Retinal pigment epithelial cell (primary cell): ENCODE data around the gene SH3BGR.
A peak's percentile ranks its signal among the peaks of the same experiment; 100 is the strongest.
"Not testable (repeated sequence)": the region's sequence is repeated elsewhere in the genome, so short reads cannot be mapped to it uniquely, and the experiment has no call there.

ENCODE experiments used
- DNase-seq: peaks from one replicate; pipeline ENCODE4 v3.0.0-alpha.2; 2010; ENCODE audit warnings: low read depth
- H3K4me3 ChIP-seq: 2 replicates; pipeline ENCODE4 v1.5.1; 2011; ENCODE audit warnings: mild to moderate bottlenecking, low read length, control low read depth, moderate library complexity
- TF ChIP-seq, protein P1 (sequence below): conservative IDR thresholded peaks from 2 replicates; pipeline ENCODE4 v1.5.1; 2011; ENCODE audit warnings: low read depth, low read length, control low read depth, inconsistent platforms

The SH3BGR gene

DNA sequence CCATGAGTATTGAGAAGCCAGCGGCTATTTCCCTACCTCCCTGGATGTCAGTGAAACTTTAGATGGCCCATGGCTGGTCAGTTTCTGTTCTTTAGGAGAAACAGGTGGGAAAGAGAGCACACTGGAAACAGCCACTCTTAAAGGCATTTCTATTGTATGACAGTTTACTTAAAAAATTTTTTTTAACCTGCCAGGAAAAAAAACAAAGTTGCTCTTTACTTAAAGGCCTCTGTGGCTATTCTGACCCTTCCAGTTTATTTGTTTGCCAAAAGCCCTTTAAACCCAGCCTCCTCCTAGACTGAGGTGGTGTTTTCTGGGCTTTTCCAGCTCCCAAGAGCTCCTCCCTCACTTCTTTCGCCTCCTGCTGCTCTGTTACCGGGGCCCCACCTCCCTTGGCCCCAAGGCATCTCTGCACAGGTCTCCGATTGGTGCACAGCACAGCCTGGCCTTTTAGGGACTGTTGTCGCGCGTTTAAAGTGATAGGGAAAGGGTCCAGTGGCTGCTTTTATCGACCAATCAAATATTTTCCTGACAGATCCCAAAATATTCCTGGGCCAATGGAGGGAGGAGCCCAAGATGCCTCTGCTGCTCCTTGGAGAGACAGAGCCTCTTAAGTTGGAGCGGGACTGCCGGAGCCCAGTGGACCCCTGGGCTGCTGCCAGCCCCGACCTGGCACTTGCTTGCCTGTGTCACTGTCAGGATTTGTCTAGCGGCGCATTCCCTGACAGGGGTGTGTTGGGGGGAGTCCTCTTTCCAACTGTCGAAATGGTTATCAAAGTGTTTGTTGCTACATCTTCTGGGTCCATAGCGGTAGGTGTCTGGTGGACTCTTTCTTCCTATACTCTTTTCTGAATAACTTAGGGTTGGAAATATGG lies at the start of gene SH3BGR:
Gene SH3BGR (plus strand): TSS at position 639 of the 875 bp plus-strand sequence. CDS start 127 bp downstream, at position 766.
- H3K4me3 ChIP-seq, result peak within 1 kb of the TSS; percentile 19
- DNase-seq, result no peak

DNA sequence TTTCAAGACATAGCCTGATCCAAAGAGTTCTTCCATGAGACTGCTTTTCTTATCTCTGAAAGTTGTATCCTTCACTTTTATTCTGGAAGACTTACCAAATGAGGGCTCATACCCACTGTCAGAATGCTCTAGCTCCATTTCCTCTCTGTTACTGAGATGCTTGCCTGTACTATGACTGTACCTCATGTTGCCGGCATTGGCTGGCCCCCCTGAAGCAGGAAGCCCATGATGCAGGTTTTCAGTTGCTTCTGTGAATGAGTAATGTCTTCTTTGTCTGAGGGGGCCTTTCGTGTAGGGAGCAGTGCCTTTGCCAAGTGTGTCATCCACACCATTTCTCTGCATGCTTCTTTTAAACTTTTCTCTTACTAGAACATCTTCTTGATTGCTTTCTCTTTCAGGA lies 45.7 kb upstream of the SH3BGR start:
- H3K4me3 ChIP-seq, result no peak overlapping the region
- DNase-seq, result no peak
- TF ChIP-seq, protein P1, sequence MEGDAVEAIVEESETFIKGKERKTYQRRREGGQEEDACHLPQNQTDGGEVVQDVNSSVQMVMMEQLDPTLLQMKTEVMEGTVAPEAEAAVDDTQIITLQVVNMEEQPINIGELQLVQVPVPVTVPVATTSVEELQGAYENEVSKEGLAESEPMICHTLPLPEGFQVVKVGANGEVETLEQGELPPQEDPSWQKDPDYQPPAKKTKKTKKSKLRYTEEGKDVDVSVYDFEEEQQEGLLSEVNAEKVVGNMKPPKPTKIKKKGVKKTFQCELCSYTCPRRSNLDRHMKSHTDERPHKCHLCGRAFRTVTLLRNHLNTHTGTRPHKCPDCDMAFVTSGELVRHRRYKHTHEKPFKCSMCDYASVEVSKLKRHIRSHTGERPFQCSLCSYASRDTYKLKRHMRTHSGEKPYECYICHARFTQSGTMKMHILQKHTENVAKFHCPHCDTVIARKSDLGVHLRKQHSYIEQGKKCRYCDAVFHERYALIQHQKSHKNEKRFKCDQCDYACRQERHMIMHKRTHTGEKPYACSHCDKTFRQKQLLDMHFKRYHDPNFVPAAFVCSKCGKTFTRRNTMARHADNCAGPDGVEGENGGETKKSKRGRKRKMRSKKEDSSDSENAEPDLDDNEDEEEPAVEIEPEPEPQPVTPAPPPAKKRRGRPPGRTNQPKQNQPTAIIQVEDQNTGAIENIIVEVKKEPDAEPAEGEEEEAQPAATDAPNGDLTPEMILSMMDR, result no peak

More for the DNA sequence above, at the start of gene SH3BGR:
- TF ChIP-seq, protein P1, result no peak

DNA sequence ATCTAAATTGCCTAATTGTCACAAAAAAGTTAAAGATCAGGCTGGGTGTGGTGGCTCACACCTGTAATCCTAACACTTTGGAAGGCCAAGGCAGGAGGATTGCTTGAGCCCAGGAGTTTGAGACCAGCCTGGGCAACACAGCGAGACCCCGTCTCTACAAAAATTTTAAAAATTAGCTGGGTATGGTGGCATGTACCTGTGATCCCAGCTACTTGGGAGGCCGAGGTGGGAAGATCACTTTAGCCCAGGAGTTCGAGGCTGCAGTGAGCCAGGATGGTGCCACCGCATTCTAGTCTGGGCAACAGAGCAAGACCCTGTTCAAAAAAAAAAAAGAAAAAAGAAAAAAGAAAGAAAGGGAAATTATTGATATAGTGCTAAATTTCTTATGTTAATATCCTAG lies 32.6 kb upstream of the SH3BGR start:
- DNase-seq, H3K4me3 ChIP-seq: not testable (repeated sequence)

DNA sequence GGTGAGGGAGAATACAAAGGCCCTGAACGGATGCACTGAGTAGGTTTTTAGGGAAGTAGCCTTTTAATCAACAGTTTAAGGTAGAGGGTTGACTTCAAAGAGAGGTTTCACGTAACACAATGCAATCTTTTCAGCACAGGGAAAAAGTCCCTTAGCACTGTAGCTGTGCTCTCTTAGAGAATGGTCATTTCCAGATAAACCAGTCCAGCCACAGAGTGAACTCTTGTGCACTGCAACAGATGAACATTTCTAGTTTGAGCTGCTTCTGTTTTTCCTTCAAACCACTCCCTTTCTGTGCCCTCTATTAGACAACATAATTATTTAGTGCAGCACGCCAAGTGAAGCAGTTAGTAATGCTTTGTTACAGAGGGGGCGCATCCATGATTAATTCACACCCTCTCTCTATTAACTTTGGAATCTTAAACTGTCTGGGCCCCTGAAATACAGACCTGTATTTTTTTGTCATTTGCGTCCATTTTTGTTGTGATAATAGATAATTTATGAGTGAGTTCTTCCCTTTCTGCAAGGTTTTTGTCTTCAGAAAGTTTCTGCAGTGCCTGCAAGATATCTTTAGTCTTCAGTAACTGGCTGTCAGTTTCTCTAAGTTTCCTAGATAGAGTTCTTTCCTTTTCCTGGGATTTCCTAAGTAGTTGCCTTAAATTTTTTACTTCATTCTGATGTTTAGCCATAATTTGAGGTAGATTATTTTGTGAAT lies 29.1 kb upstream of the SH3BGR start:
- no peak overlapping the region for H3K4me3 ChIP-seq
- DNase-seq, result no peak
- TF ChIP-seq, protein P1, result no peak

DNA sequence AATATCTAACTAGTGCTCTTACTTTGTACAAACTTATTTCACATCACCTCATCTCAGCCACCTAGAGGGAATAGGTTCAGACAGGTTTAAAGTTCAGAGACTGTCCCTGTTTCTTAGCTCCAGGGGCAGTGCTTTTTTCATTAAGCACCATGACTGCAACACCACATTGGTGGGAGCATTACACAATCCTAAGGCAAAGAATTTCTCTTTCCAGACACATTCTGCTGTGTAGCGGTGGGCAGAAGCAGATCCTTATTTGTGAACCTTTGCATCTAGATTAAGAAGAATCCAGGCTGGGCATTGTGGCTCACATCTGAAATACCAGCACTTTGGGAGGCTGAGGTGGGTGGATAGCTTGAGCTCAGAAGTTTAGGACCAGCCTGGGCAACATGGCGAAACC lies 22.3 kb upstream of the SH3BGR start:
- TF ChIP-seq, protein P1, result no peak
- no peak overlapping the region for H3K4me3 ChIP-seq
- no peak for DNase-seq

DNA sequence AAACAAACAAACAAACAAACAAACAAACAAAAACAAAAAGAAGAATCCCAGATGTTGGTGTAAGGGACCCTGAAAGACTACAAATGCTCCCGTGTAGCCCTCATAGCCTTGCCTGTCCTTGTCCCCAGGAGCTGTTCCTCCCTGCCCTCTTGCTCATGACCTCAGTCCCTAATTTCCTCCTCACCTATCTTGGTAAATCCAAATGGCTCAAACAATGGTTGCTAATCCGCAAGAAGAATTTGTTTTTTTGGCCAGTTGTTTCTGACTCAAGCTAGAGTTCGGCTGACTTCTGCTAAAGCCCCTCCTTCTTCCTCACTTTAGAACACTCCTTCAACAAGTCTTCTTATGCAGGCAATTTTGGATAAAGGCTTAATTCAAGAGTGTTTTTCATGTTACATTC lies 21.8 kb upstream of the SH3BGR start:
- H3K4me3 ChIP-seq, result no peak overlapping the region
- TF ChIP-seq, protein P1, result no peak
- DNase-seq, result no peak

DNA sequence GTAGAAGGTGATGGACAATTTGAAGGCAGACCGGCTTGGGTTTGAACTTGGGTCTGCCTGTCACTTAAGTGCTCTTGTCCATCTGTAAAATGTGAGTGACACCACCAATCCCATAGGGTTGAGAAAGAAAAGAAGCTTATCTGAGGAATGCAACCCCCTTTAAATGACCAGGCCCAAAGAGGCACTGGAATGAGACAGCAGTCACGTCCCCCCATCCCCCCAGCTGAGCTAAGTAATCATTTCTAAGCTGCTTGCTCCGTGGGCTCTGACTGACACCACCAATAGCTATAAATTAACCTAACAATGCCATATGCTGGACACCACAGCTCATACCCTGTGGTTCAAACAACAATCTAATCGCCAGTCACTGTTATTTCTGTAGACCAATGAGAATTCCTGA lies 21.3 kb upstream of the SH3BGR start:
- no peak overlapping the region for H3K4me3 ChIP-seq
- peak; percentile 48 for DNase-seq
- TF ChIP-seq, protein P1, result no peak
